Ovary (tissue), 3 donors: ENCODE results near the gene TRPM3.

Experiments
- EP300 ChIP-seq: sonication (generic); formaldehyde crosslinking; IDR thresholded peaks from one replicate; pipeline ENCODE4 v1.6.1; 2017; ENCODE audit warnings: antibody characterized with exemption
- TF ChIP-seq, protein P1 (sequence below), 3 donors: fragments of 450-650 bp in 2 of 3; fragments of 200-600 bp in 1 of 3; IDR thresholded peaks; one replicate each; pipeline versions ENCODE4 v1.5.1 to v1.8.0; 2016 to 2022; ENCODE audit warnings: antibody characterized with exemption in 3 of 3, mild to moderate bottlenecking in 1 of 3
- donor health status: DM: no; HTN: no; CAD: no.

DNA sequence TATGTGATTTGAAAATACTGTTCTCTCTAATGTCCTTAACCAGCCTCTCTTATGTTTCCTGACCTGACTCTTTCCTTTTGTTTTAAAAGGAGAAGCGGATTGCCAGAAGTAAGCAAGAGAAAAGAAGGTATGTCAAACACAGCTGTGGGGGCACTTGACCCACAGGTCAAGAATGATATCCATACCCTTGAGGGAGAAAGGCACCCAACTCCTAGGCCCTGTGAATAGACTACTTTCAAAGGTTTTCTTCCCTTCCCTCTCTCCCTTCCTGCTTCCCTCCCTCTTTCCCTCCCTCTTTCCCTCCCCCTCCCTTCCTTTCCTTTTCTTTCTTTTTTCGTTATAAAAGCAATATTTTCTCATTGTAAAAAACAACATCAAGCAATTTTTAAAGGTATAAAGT, 306.8 kb downstream of the TRPM3 start:
- TF ChIP-seq, protein P1, sequence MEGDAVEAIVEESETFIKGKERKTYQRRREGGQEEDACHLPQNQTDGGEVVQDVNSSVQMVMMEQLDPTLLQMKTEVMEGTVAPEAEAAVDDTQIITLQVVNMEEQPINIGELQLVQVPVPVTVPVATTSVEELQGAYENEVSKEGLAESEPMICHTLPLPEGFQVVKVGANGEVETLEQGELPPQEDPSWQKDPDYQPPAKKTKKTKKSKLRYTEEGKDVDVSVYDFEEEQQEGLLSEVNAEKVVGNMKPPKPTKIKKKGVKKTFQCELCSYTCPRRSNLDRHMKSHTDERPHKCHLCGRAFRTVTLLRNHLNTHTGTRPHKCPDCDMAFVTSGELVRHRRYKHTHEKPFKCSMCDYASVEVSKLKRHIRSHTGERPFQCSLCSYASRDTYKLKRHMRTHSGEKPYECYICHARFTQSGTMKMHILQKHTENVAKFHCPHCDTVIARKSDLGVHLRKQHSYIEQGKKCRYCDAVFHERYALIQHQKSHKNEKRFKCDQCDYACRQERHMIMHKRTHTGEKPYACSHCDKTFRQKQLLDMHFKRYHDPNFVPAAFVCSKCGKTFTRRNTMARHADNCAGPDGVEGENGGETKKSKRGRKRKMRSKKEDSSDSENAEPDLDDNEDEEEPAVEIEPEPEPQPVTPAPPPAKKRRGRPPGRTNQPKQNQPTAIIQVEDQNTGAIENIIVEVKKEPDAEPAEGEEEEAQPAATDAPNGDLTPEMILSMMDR (IDR thresholded peaks at IDR 0.05): no peak
- no peak for TF ChIP-seq EP300
